Activated CD8-positive, alpha-beta T cell treated with anti-CD3 and anti-CD28 coated beads for 36 hours (primary cell): Measurements from ENCODE around the gene TXNDC12. TPM values are rescaled to one million over a fixed set of nuclear protein-coding genes. Genes with fewer than 3 reads are reported as not detected.

Source experiments
- ATAC-seq: fragments of 200-7000 bp; cut with Tn5 transposase; one replicate; pipeline ENCODE4 v1.10.0; 2021; ENCODE audit warnings: mild to moderate bottlenecking, moderate library complexity
- CTCF ChIA-PET: fragments of 350-600 bp; sonication (Branson Sonifier 250); formaldehyde crosslinking; loops from one replicate; lab custom pipeline; 2021; ENCODE audit warnings: antibody characterized with exemption; lab: Charles Lee
- POLR2A ChIA-PET: fragments of 350-600 bp; sonication (Branson Sonifier 250); formaldehyde crosslinking; loops from one replicate; lab custom pipeline; 2021; ENCODE audit warnings: antibody characterized with exemption; lab: Charles Lee
- DNase-seq: peaks from one replicate; pipeline ENCODE4 v3.0.0-alpha.2; 2020
- H3K27ac Mint-ChIP-seq: one replicate; pipeline ENCODE4 v1.8.0; 2021; ENCODE audit warnings: mild to moderate bottlenecking, mixed read lengths
- H3K27me3 Mint-ChIP-seq: one replicate; pipeline ENCODE4 v1.8.0; 2021; ENCODE audit warnings: mixed read lengths
- H3K36me3 Mint-ChIP-seq: one replicate; pipeline ENCODE4 v1.8.0; 2021; ENCODE audit warnings: low read depth, mixed read lengths
- H3K4me1 Mint-ChIP-seq: one replicate; pipeline ENCODE4 v1.8.0; 2021; ENCODE audit warnings: low read depth, mixed read lengths
- H3K4me3 Mint-ChIP-seq: one replicate; pipeline ENCODE4 v1.8.0; 2021; ENCODE audit warnings: mild to moderate bottlenecking, moderate library complexity, mixed read lengths
- H3K9me3 Mint-ChIP-seq: one replicate; pipeline ENCODE4 v1.8.0; 2021; ENCODE audit warnings: mixed read lengths
- CTCF ChIP-seq: fragments of 200-600 bp; IDR thresholded peaks from one replicate; pipeline ENCODE4 v1.8.0; 2022; ENCODE audit warnings: antibody characterized with exemption, mild to moderate bottlenecking
- intact Hi-C: fragments of 100-400 bp; cut with micrococcal nuclease; formaldehyde crosslinking; loops from one replicate; pipeline ENCODE4 v1.10.0; 2022
- total RNA-seq, 2 experiments: library from RNA; stranded (reverse); gene quantifications; one replicate each; pipeline ENCODE4 v1.2.3, GENCODE V29; 2021

TXNDC12 gene
- total RNA-seq, 2 experiments from 2014 or later: 24.3 to 34.7 TPM

GRCh38 chr1:52060822-52061221 lies 5.8 kb upstream of the TXNDC12 start:
- Mint-ChIP-seq H3K4me1 (peaks cover 33% of the 10 kb centered on the region), H3K4me3 (no peak overlapping the region), H3K27ac (no peak overlapping the region), H3K27me3 (no peaks in the 10 kb centered on the region), H3K36me3 (peaks cover 30% of the 10 kb centered on the region), H3K9me3 (no peaks in the 10 kb centered on the region)
- ATAC-seq (no peak), DNase-seq (no peak)
- intact Hi-C loops: no loop called here
- CTCF ChIA-PET: no interaction called here
- no peak for TF ChIP-seq CTCF
- POLR2A ChIA-PET: interaction anchor here (0.6 kb wide), 1 partner anchor 9 kb away, joined by 3 read pairs; no protein-coding TSS in a partner anchor

GRCh38 chr1:52059888-52060287 lies 4.9 kb upstream of the TXNDC12 start:
- Mint-ChIP-seq H3K36me3 (peaks cover 30% of the 10 kb centered on the region), H3K4me1 (peaks cover 33% of the 10 kb centered on the region), H3K27me3 (no peaks in the 10 kb centered on the region), H3K4me3 (no peak overlapping the region), H3K27ac (peak overlapping the region; percentile 42), H3K9me3 (no peaks in the 10 kb centered on the region)
- no peak for ATAC-seq
- no peak for DNase-seq
- TF ChIP-seq CTCF: no peak
- ChIA-PET CTCF (no interaction called here), POLR2A (interaction anchor here (0.6 to 1.1 kb wide), 3 partner anchors 12 to 27 kb away, joined by 3 to 5 read pairs (median 3); no protein-coding TSS in a partner anchor)
- intact Hi-C loops: no loop called here

- H3K27ac Mint-ChIP-seq: no peak overlapping the region
- TF ChIP-seq CTCF: no peak
- H3K9me3 Mint-ChIP-seq: no peaks in the 10 kb centered on the region
- ATAC-seq: no peak
- peaks cover 33% of the 10 kb centered on the region for H3K4me1 Mint-ChIP-seq
- peaks cover 30% of the 10 kb centered on the region for H3K36me3 Mint-ChIP-seq
- DNase-seq: no peak
- H3K4me3 Mint-ChIP-seq: peak overlapping the region; percentile 24
- POLR2A ChIA-PET: interaction anchor here (0.6 to 1.1 kb wide), 3 partner anchors 13 to 26 kb away, joined by 3 to 5 read pairs (median 3); no protein-coding TSS in a partner anchor
- CTCF ChIA-PET: no interaction called here
- H3K27me3 Mint-ChIP-seq: no peaks in the 10 kb centered on the region
- intact Hi-C loops: no loop called here
Observed at GRCh38 chr1:52059321-52059720, 4.3 kb upstream of the TXNDC12 start.

GRCh38 chr1:52057876-52058415 lies 3.0 kb upstream of the TXNDC12 start:
- H3K27me3 Mint-ChIP-seq: no peaks in the 10 kb centered on the region

More at GRCh38 chr1:52057876-52058415, 3.0 kb upstream of the TXNDC12 start:
- intact Hi-C loops: no loop called here
- ChIA-PET POLR2A (interaction anchor here (4.0 kb wide), 1 partner anchor 24 kb away, joined by 24 read pairs; the partner anchor contains the start of gene KTI12), CTCF (interaction anchor here (0.8 kb wide), 1 partner anchor 272 kb away, joined by 3 read pairs; no protein-coding TSS in a partner anchor)
- Mint-ChIP-seq H3K36me3 (peaks cover 27% of the 10 kb centered on the region), H3K4me1 (peaks cover 37% of the 10 kb centered on the region), H3K9me3 (no peaks in the 10 kb centered on the region), H3K27ac (peak overlapping the region; percentile 18), H3K4me3 (peak overlapping the region; percentile 86)
- ATAC-seq (no peak), DNase-seq (no peak)
- TF ChIP-seq CTCF: no peak
